Type B pancreatic cell (in vitro differentiated cells): Measurements from ENCODE around the gene CCDC187. TPM values are rescaled to one million over a fixed set of nuclear protein-coding genes. Genes with fewer than 3 reads are reported as not detected.

Experiments
- DNase-seq: peaks from one replicate; pipeline ENCODE4 v3.0.0; 2021; ENCODE audit warnings: mixed read lengths; ENCODE audit not compliant: unreplicated experiment; ENCODE audit errors: extremely low spot score
- H3K27ac Mint-ChIP-seq: 2 replicates; pipeline ENCODE4 v1.8.0; 2021; ENCODE audit warnings: mild to moderate bottlenecking, mixed read lengths
- H3K27me3 Mint-ChIP-seq: 2 replicates; pipeline ENCODE4 v1.8.0; 2021; ENCODE audit warnings: mixed read lengths
- H3K36me3 Mint-ChIP-seq: 2 replicates; pipeline ENCODE4 v1.8.0; 2021; ENCODE audit warnings: mixed read lengths
- H3K4me1 Mint-ChIP-seq: one replicate; pipeline ENCODE4 v1.8.0; 2021; ENCODE audit warnings: mixed read lengths; ENCODE audit not compliant: unreplicated experiment
- H3K4me3 Mint-ChIP-seq: 2 replicates; pipeline ENCODE4 v1.8.0; 2021; ENCODE audit warnings: mild to moderate bottlenecking, mixed read lengths
- H3K9me3 Mint-ChIP-seq: 2 replicates; pipeline ENCODE4 v1.8.0; 2021; ENCODE audit warnings: mixed read lengths
- CTCF ChIP-seq: fragments of 200-600 bp; sonication (generic); conservative IDR thresholded peaks from 2 replicates; pipeline ENCODE4 v1.5.0; 2021; ENCODE audit warnings: antibody characterized with exemption, mild to moderate bottlenecking
- total RNA-seq: library from RNA; stranded (reverse); gene quantifications from 2 replicates; pipeline ENCODE4 v1.2.1, GENCODE V29; 2021; ENCODE audit warnings: low replicate concordance

CCDC187 gene
- total RNA-seq, 1 donor from 2014 or later: 0.70 TPM

GRCh38 chr9:136234597-136234996 is 69.3 kb downstream of the CCDC187 start:
- H3K9me3 Mint-ChIP-seq: no peaks in the 10 kb centered on the region
- DNase-seq: no peak
- no peak overlapping the region for H3K4me3 Mint-ChIP-seq
- peaks cover 13% of the 10 kb centered on the region for H3K4me1 Mint-ChIP-seq
- no peaks in the 10 kb centered on the region for H3K27me3 Mint-ChIP-seq
- peaks cover 3% of the 10 kb centered on the region for H3K36me3 Mint-ChIP-seq
- no peak for TF ChIP-seq CTCF
- H3K27ac Mint-ChIP-seq: no peak overlapping the region

- no peak overlapping the region for H3K27ac Mint-ChIP-seq
These were observed 70.0 kb downstream of the CCDC187 start for GRCh38 chr9:136233868-136234267.

DNA sequence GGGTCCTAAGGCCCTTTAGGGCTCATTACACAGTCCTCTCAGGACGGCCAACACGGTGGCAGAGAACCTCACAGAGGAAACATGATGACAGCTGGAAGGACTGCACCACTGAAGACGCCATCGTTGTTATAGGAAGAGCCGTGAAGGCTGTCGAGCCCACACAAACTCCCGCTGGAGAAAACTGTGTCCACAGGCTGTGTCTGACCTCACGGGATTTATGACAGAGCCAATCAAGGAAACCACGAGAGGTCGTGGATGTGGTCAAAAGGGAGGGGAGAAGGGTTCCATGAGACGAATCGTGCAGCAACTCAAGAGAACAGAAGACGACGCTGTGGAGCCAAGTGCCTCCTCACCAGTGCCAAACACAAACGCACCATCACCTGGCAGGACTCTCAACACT is 70.5 kb downstream of the CCDC187 start:
- no peak for TF ChIP-seq CTCF
- Mint-ChIP-seq H3K4me1 (peaks cover 18% of the 10 kb centered on the region), H3K4me3 (no peak overlapping the region), H3K27ac (no peak overlapping the region), H3K36me3 (peaks cover 3% of the 10 kb centered on the region), H3K27me3 (no peaks in the 10 kb centered on the region), H3K9me3 (no peaks in the 10 kb centered on the region)
- no peak for DNase-seq

More at GRCh38 chr9:136233868-136234267, 70.0 kb downstream of the CCDC187 start:
- Mint-ChIP-seq H3K27me3 (no peaks in the 10 kb centered on the region), H3K9me3 (no peaks in the 10 kb centered on the region), H3K4me3 (no peak overlapping the region), H3K36me3 (peaks cover 3% of the 10 kb centered on the region), H3K4me1 (peaks cover 13% of the 10 kb centered on the region)
- no peak for DNase-seq
- TF ChIP-seq CTCF: no peak

- no peak for DNase-seq
- H3K27me3 Mint-ChIP-seq: no peaks in the 10 kb centered on the region
- no peak overlapping the region for H3K4me3 Mint-ChIP-seq
- no peak overlapping the region for H3K27ac Mint-ChIP-seq
- H3K4me1 Mint-ChIP-seq: peaks cover 22% of the 10 kb centered on the region
- peaks cover 3% of the 10 kb centered on the region for H3K36me3 Mint-ChIP-seq
- no peaks in the 10 kb centered on the region for H3K9me3 Mint-ChIP-seq
- no peak for TF ChIP-seq CTCF
These were observed 70.9 kb downstream of the CCDC187 start for GRCh38 chr9:136232969-136233368.

GRCh38 chr9:136231478-136232297 is 72.2 kb downstream of the CCDC187 start:
- peaks cover 3% of the 10 kb centered on the region for H3K36me3 Mint-ChIP-seq
- H3K27ac Mint-ChIP-seq: peak overlapping the region; percentile 74

More at GRCh38 chr9:136231478-136232297, 72.2 kb downstream of the CCDC187 start:
- no peak for DNase-seq
- Mint-ChIP-seq H3K27me3 (no peaks in the 10 kb centered on the region), H3K9me3 (no peaks in the 10 kb centered on the region), H3K4me3 (no peak overlapping the region), H3K4me1 (peaks cover 33% of the 10 kb centered on the region)
- TF ChIP-seq CTCF: no peak
